Stomach (tissue), 9 donors: ENCODE measurements around the gene THADA. TPM values are rescaled to one million over a fixed set of nuclear protein-coding genes. Genes with fewer than 3 reads are reported as not detected.

Experiments used
- DNase-seq, 2 donors: peaks; one replicate each; pipeline versions ENCODE4 v3.0.0 to v3.0.0-alpha.2; 2013 to 2019
- H3K27ac ChIP-seq, 5 donors: fragments of 200-600 bp in 4 of 5; sonication (generic) in 4 of 5; one replicate each; pipeline ENCODE4 v1.5.1; 2013 to 2019; ENCODE audit warnings: mild to moderate bottlenecking in 1 of 5, moderate library complexity in 1 of 5
- H3K27me3 ChIP-seq, 3 donors: fragments of 200-600 bp; sonication (generic); one replicate each; pipeline ENCODE4 v1.5.1; 2017 to 2019; ENCODE audit warnings: mixed run types in 1 of 3
- H3K36me3 ChIP-seq, 4 donors: fragments of 200-600 bp; sonication (generic); 1 replicate in 3 of 4; 2 replicates in 1 of 4; pipeline ENCODE4 v1.5.1; 2016 to 2019
- H3K4me1 ChIP-seq, 4 donors: fragments of 200-600 bp; sonication (generic); one replicate each; pipeline ENCODE4 v1.5.1; 2016 to 2019
- H3K4me3 ChIP-seq, 4 donors: fragments of 200-600 bp; sonication (generic) in 3 of 4; one replicate each; pipeline ENCODE4 v1.5.1; 2016 to 2019; ENCODE audit warnings: mild to moderate bottlenecking in 1 of 4
- H3K9me3 ChIP-seq, 4 donors: fragments of 200-600 bp; sonication (generic); one replicate each; pipeline ENCODE4 v1.5.1; 2016 to 2019
- CTCF ChIP-seq, 7 experiments: fragments of 450-650 bp in 4 of 7; fragments of 200-600 bp in 3 of 7; sonication (generic) in 3 of 7; IDR thresholded peaks; one replicate each; pipeline ENCODE4 v1.5.1; 2016 to 2019; ENCODE audit warnings: antibody characterized with exemption in 7 of 7, control low read depth in 2 of 7, mild to moderate bottlenecking in 1 of 7
- EP300 ChIP-seq: sonication (generic); formaldehyde crosslinking; IDR thresholded peaks from one replicate; pipeline ENCODE4 v1.6.1; 2017; ENCODE audit warnings: antibody characterized with exemption
- POLR2A ChIP-seq, 4 donors: fragments of 450-650 bp; IDR thresholded peaks; one replicate each; pipeline ENCODE4 v1.6.1; 2016; ENCODE audit warnings: antibody characterized with exemption in 4 of 4, control low read depth in 2 of 4, mild to moderate bottlenecking in 1 of 4, moderate library complexity in 1 of 4
- POLR2AphosphoS5 ChIP-seq, 3 donors: sonication (generic); formaldehyde crosslinking; IDR thresholded peaks; one replicate each; pipeline ENCODE4 v1.6.1; 2016; ENCODE audit warnings: antibody characterized with exemption in 3 of 3
- WGBS, 5 donors: extraction: QIAGEN DNeasy Blood & Tissue Kit in 3 of 5; methylation state at CpG; one replicate each; pipeline versions ENCODE4 v1.1.5 to v1.1.7; 2013 to 2018; 5-methylcytosine and 5-hydroxymethylcytosine counted together
- intact Hi-C: fragments of 100-400 bp; cut with DNase I; formaldehyde crosslinking; loops from one replicate; pipeline ENCODE4 v1.15.1; 2023; ENCODE audit warnings: low total_unique reads
- polyA plus RNA-seq, 3 donors: library from polyadenylated mRNA; stranded (reverse); fragments of 200-250 nt; gene quantifications; one replicate each; pipeline ENCODE4 v1.2.3, GENCODE V29; 2013
- total RNA-seq, 5 donors: library from RNA; depleted of rRNA; stranded (reverse); fragments of >200 nt; gene quantifications; one replicate each; pipeline versions ENCODE4 v1.1.0 to v1.2.3, GENCODE V29; 2014 to 2016
- donor health status: healthy with polysubstance abuse.
- donor health status: Bipolar disorder and iron deficiency.
- donor health status: healthy.

The THADA gene
- total and polyA plus RNA-seq, 8 donors = 8.0 to 109 (median 31.9) TPM

- H3K4me3 ChIP-seq = no peak overlapping the region
- H3K27ac ChIP-seq = no peak overlapping the region
- DNase-seq = no peak
- 95 to 100% (median 100%) methylated on average over 1 of the region's 1 CpG for whole genome bisulfite sequencing, 5 donors
- intact Hi-C loops = no loop called here
- no peaks in the 10 kb centered on the region for H3K9me3 ChIP-seq
- H3K4me1 ChIP-seq = peaks cover 4 to 20% (median 14%) of the 10 kb centered on the region in 4 donors
- no peaks in the 10 kb centered on the region for H3K27me3 ChIP-seq
- TF ChIP-seq EP300 = no peak
- no peak for TF ChIP-seq CTCF (IDR thresholded peaks at IDR 0.05)
- TF ChIP-seq POLR2AphosphoS5 (IDR thresholded peaks at IDR 0.05) = no peak
- TF ChIP-seq POLR2A (IDR thresholded peaks at IDR 0.05) = no peak
- no peaks in the 10 kb centered on the region for H3K36me3 ChIP-seq
Measured at GRCh38 chr2:43384143-43384542, 211.7 kb downstream of the THADA start.

- no peak for DNase-seq
- no peak for TF ChIP-seq CTCF (IDR thresholded peaks at IDR 0.05)
- no peak for TF ChIP-seq EP300
- TF ChIP-seq POLR2A (IDR thresholded peaks at IDR 0.05) = no peak
- no peak for TF ChIP-seq POLR2AphosphoS5 (IDR thresholded peaks at IDR 0.05)
- no peaks in the 10 kb centered on the region for H3K9me3 ChIP-seq
- H3K27me3 ChIP-seq = no peaks in the 10 kb centered on the region
- no peaks in the 10 kb centered on the region for H3K36me3 ChIP-seq
- H3K27ac ChIP-seq = no peak overlapping the region
- WGBS, 5 donors = 60 to 75% (median 73%) methylated on average over 2 of the region's 2 CpGs
- peaks cover 4 to 18% (median 12%) of the 10 kb centered on the region in 4 donors for H3K4me1 ChIP-seq
- intact Hi-C loops = no loop called here
- H3K4me3 ChIP-seq = no peak overlapping the region
Measured at GRCh38 chr2:43383533-43383932, 212.3 kb downstream of the THADA start.

- Histone ChIP-seq H3K4me1 (peaks cover 0 to 14% (median 4%) of the 10 kb centered on the region in 4 donors), H3K36me3 (no peaks in the 10 kb centered on the region), H3K9me3 (no peaks in the 10 kb centered on the region), H3K27me3 (no peaks in the 10 kb centered on the region), H3K4me3 (no peak overlapping the region), H3K27ac (no peak overlapping the region)
- no peak for TF ChIP-seq POLR2AphosphoS5 (IDR thresholded peaks at IDR 0.05)
- no peak for TF ChIP-seq POLR2A (IDR thresholded peaks at IDR 0.05)
- no peak for TF ChIP-seq CTCF (IDR thresholded peaks at IDR 0.05)
- TF ChIP-seq EP300 = no peak
- intact Hi-C loops = no loop called here
- WGBS, 5 donors = 89 to 100% (median 91%) methylated on average over 1 of the region's 1 CpG
- DNase-seq = no peak
Measured at GRCh38 chr2:43379494-43379893, 216.3 kb downstream of the THADA start.

- no peaks in the 10 kb centered on the region for H3K36me3 ChIP-seq
- no peak overlapping the region for H3K27ac ChIP-seq
- 96 to 100% (median 98%) methylated on average over 3 of the region's 3 CpGs for WGBS, 5 donors
- intact Hi-C loops = no loop called here
- H3K27me3 ChIP-seq = no peaks in the 10 kb centered on the region
- no peak for DNase-seq
- H3K9me3 ChIP-seq = no peaks in the 10 kb centered on the region
- TF ChIP-seq POLR2AphosphoS5 (IDR thresholded peaks at IDR 0.05) = no peak
- no peak for TF ChIP-seq EP300
- TF ChIP-seq CTCF (IDR thresholded peaks at IDR 0.05) = no peak
- TF ChIP-seq POLR2A (IDR thresholded peaks at IDR 0.05) = no peak
- H3K4me1 ChIP-seq = peaks cover 0 to 20% (median 6%) of the 10 kb centered on the region in 4 donors
- no peak overlapping the region for H3K4me3 ChIP-seq
Measured at GRCh38 chr2:43377327-43377726, 218.5 kb downstream of the THADA start.
